Prostate gland (tissue), 2 donors: ENCODE results near the gene TESK1.

Experiments
- POLR2A ChIP-seq: fragments of 450-650 bp; IDR thresholded peaks from one replicate; pipeline ENCODE4 v1.6.1; 2016; ENCODE audit warnings: antibody characterized with exemption, mild to moderate bottlenecking
- POLR2AphosphoS5 ChIP-seq: sonication (generic); formaldehyde crosslinking; IDR thresholded peaks from one replicate; pipeline ENCODE4 v1.6.1; 2017; ENCODE audit warnings: antibody characterized with exemption
- TF ChIP-seq, protein P1 (sequence below), 4 experiments: fragments of 200-600 bp in 2 of 4; fragments of 450-650 bp in 2 of 4; sonication (generic) in 2 of 4; IDR thresholded peaks; 1 replicate in 3 of 4; 2 replicates in 1 of 4; pipeline ENCODE4 v1.5.1; 2016 to 2019; ENCODE audit warnings: antibody characterized with exemption in 4 of 4, mild to moderate bottlenecking in 2 of 4, moderate library complexity in 2 of 4

DNA sequence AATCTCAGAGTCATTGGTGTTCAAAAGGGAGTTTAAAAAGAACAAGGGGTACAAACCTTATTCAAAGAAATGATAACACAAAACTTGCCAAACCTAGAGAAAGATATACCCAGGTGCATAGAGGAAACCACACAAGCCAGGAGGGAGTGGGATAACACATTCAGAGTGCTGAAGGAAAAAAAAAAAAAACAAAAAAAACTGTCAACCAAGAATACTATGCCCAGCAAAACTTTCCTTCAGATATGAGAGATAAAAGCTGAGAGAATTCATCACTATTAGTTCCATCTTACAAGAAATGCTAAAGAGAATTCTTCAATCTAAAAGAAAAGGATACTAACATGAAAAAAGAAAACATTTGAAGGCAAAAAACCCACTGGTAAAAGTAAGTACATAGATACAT, 11.5 kb upstream of the TESK1 start:
- TF ChIP-seq, protein P1, sequence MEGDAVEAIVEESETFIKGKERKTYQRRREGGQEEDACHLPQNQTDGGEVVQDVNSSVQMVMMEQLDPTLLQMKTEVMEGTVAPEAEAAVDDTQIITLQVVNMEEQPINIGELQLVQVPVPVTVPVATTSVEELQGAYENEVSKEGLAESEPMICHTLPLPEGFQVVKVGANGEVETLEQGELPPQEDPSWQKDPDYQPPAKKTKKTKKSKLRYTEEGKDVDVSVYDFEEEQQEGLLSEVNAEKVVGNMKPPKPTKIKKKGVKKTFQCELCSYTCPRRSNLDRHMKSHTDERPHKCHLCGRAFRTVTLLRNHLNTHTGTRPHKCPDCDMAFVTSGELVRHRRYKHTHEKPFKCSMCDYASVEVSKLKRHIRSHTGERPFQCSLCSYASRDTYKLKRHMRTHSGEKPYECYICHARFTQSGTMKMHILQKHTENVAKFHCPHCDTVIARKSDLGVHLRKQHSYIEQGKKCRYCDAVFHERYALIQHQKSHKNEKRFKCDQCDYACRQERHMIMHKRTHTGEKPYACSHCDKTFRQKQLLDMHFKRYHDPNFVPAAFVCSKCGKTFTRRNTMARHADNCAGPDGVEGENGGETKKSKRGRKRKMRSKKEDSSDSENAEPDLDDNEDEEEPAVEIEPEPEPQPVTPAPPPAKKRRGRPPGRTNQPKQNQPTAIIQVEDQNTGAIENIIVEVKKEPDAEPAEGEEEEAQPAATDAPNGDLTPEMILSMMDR (IDR thresholded peaks at IDR 0.05): no peak
- TF ChIP-seq POLR2A: no peak
- TF ChIP-seq POLR2AphosphoS5: no peak
